Brain pericyte (primary cell): ENCODE data around the gene ZFP62.
A peak's percentile ranks its signal among the peaks of the same experiment; 100 is the strongest.
"Not testable (repeated sequence)": the region's sequence is repeated elsewhere in the genome, so short reads cannot be mapped to it uniquely, and the experiment has no call there.

Experiments
- DNase-seq: peaks from one replicate; pipeline ENCODE4 v3.0.0-alpha.2; 2012; ENCODE audit warnings: low read depth, low spot score

The ZFP62 gene

GRCh38 chr5:180860887-180861822 lies at the start of gene ZFP62:
Gene ZFP62 (minus strand): TSS chr5:180861276. CDS start chr5:180861219, 57 bp downstream.
- peak; percentile 61 for DNase-seq

- DNase-seq: no peak
These were observed 49.7 kb upstream of the ZFP62 start for GRCh38 chr5:180910735-180911134.

- no peak for DNase-seq
These were observed 49.1 kb upstream of the ZFP62 start for GRCh38 chr5:180910182-180910581.

DNA sequence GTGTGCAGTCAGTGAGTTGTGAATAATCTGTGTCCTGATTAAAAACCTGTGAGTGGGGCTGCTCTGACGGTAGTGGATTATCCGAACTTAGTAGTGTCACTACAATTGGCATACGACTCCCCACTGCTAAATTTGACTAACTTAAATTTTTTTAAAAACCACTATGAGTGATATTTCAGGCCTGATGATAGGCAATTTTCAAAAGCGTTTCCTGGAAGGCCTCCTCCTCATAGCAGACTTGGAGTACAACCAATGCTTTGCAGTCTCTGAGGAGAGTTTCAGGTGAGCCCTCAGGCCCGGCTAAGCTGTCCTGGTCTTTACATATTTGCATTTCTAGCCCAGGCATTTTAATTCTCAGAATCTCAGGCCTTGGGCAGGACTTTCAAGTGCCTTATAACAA lies 48.7 kb upstream of the ZFP62 start:
- DNase-seq: no peak

DNA sequence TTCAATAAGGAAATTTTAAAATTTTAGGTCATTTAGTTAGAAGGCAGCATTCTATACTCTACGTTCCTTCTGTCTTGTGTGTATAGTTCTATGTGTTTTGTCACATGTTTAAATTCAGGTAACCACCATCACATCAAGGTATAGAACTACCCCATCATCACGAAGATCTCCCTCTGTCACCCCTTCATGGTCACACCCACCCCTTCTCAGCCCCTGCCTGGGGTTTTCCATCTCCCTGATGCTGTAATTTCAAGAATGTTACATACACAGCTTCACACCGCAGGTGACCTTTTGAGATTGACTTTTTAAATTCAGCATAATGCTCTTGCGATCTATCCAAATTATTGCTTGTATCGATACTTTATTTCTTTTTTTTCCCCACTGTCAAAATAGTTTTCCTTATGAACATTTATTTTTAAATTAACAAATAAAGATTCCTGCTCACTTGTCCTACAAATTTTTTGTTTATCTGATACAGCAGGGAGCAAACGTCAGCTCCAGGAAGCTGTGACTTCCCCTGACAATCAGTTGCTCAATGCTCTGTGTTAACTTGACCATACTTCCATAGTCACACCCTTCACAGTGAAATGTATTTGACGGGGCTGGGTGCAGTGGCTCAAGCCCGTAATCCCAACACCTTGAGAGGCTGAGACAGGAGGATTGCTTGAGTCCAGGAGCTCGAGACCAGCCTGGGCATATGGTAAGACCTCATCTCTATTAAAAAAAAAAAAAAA lies 48.1 kb upstream of the ZFP62 start:
- no peak for DNase-seq

DNA sequence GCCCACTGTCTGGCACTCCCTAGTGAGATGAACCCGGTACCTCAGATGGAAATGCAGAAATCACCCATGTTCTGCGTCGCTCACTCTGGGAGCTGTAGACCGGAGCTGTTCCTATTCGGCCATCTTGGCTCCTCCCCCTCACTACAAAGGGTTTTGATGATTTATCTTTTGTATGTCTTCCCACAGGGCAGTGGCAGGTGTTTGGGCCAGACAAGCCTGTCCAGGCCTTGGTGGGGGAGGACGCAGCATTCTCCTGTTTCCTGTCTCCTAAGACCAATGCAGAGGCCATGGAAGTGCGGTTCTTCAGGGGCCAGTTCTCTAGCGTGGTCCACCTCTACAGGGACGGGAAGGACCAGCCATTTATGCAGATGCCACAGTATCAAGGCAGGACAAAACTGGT lies 47.3 kb upstream of the ZFP62 start:
- DNase-seq: no peak

- DNase-seq: no peak
These were observed 40.4 kb upstream of the ZFP62 start for GRCh38 chr5:180901319-180902009.

GRCh38 chr5:180900178-180900577 lies 39.1 kb upstream of the ZFP62 start:
- DNase-seq: no peak

- DNase-seq: no peak
These were observed 37.7 kb upstream of the ZFP62 start, which contains the start of gene BTNL8 for GRCh38 chr5:180898621-180899246. Gene BTNL8 (plus strand): TSS chr5:180899159. CDS start chr5:180899311, 152 bp downstream.

GRCh38 chr5:180895330-180895729 lies 34.3 kb upstream of the ZFP62 start:
- DNase-seq: not testable (repeated sequence)

DNA sequence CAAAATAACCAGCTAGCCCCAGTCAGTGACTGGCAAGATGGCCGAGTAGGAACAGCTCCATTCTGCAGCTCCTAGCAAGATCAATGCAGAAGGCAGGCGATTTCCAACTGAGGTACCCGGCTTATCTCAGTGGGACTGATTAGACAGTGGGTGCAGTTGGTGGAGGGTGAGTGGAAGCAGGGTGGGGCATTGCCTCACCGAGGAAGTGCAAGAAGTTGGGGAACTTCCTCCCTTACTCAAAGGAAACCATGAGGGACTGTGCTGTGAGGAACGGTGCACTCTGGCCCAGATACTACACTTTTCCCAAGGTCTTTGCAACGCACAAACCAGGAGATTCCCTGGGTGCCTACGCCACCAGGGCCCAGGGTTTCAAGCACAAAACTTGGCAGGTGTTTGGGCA lies 28.3 kb upstream of the ZFP62 start:
- no peak for DNase-seq

GRCh38 chr5:180885845-180886529 lies 24.9 kb upstream of the ZFP62 start:
- DNase-seq: not testable (repeated sequence)

- no peak for DNase-seq
These were observed 14.9 kb upstream of the ZFP62 start for GRCh38 chr5:180875860-180876426.

GRCh38 chr5:180874804-180875582 lies 13.9 kb upstream of the ZFP62 start:
- DNase-seq: no peak

- no peak for DNase-seq
These were observed 12.8 kb upstream of the ZFP62 start for GRCh38 chr5:180873615-180874520.

DNA sequence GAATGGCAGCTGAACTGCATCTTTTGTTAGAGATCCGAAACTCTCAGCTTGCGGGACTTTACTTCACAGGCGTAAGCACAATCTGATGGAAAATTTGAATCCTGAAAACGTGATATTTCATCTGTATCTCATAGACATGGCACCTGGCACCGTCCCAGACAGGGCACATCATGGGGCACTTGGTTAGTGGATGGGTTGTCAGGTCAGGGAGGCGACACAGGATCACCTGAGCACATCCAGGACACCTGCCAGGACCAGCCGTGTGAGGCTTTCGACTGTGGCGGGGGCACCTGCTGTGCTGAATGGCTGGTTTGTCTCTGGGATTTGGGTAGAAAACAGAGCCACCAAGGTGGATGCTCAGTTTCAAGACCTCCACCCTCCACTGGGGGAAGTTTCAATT lies 11.3 kb upstream of the ZFP62 start:
- DNase-seq: no peak

- no peak for DNase-seq
These were observed 9.4 kb upstream of the ZFP62 start for GRCh38 chr5:180870276-180871068.

GRCh38 chr5:180869587-180869986 lies 8.5 kb upstream of the ZFP62 start:
- no peak for DNase-seq
